ENCODE results near the gene NRL. TPM values are rescaled to one million over a fixed set of nuclear protein-coding genes. Genes with fewer than 3 reads are reported as not detected.

The NRL gene
- total RNA-seq, 1 experiment from 2014 or later: 0.87 TPM

- peaks cover 17% of the 10 kb centered on the region for H3K36me3 ChIP-seq (replicated peaks; ENCODE audit: control insufficient read depth, insufficient read depth, low read length)
- DNase-seq: peak; percentile 64
- peak overlapping the region; percentile 78 for H3K4me3 ChIP-seq (ENCODE audit: insufficient read depth, low read depth, low read length)
- H3K27me3 ChIP-seq (ENCODE audit: control insufficient read depth, insufficient read depth, low read length): peaks cover 2% of the 10 kb centered on the region; the same call in 1 of the 2 replicates
Observed at GRCh38 chr14:24136684-24137528, 22.2 kb upstream of the NRL start.

- Histone ChIP-seq H3K36me3 (replicated peaks; ENCODE audit: control insufficient read depth, insufficient read depth, low read length) (peaks cover 17% of the 10 kb centered on the region), H3K4me3 (ENCODE audit: insufficient read depth, low read depth, low read length) (peak within 1 kb of the TSS; percentile 78), H3K27me3 (ENCODE audit: control insufficient read depth, insufficient read depth, low read length) (peaks cover 2% of the 10 kb centered on the region; the same call in 1 of the 2 replicates)
- DNase-seq: peak; percentile 99
Observed at GRCh38 chr14:24135834-24136683, 21.3 kb upstream of the NRL start, which contains the start of gene PSME1. PSME1 (plus strand) TSS chr14:24136194; CDS start chr14:24136263, 69 bp downstream.

GRCh38 chr14:24135584-24135833, 20.8 kb upstream of the NRL start:
- Histone ChIP-seq H3K4me3 (ENCODE audit: insufficient read depth, low read depth, low read length) (peak overlapping the region; percentile 78), H3K36me3 (replicated peaks; ENCODE audit: control insufficient read depth, insufficient read depth, low read length) (peaks cover 17% of the 10 kb centered on the region), H3K27me3 (ENCODE audit: control insufficient read depth, insufficient read depth, low read length) (peaks cover 2% of the 10 kb centered on the region; the same call in 1 of the 2 replicates)
- no peak for DNase-seq

GRCh38 chr14:24133735-24134134, 19.0 kb upstream of the NRL start:
- peaks cover 2% of the 10 kb centered on the region; the same call in 1 of the 2 replicates for H3K27me3 ChIP-seq (ENCODE audit: control insufficient read depth, insufficient read depth, low read length)
- H3K36me3 ChIP-seq (replicated peaks; ENCODE audit: control insufficient read depth, insufficient read depth, low read length): peaks cover 8% of the 10 kb centered on the region
- no peak overlapping the region for H3K4me3 ChIP-seq (ENCODE audit: insufficient read depth, low read depth, low read length)
- no peak for DNase-seq

GRCh38 chr14:24132976-24133375, 18.2 kb upstream of the NRL start:
- 0 out of 2 replicates have a peak, but pooled peaks cover 1% of the 10 kb centered on the region for H3K36me3 ChIP-seq (replicated peaks; ENCODE audit: control insufficient read depth, insufficient read depth, low read length)
- H3K4me3 ChIP-seq (ENCODE audit: insufficient read depth, low read depth, low read length): no peak overlapping the region
- H3K27me3 ChIP-seq (ENCODE audit: control insufficient read depth, insufficient read depth, low read length): peaks cover 2% of the 10 kb centered on the region; the same call in 1 of the 2 replicates
- no peak for DNase-seq

GRCh38 chr14:24132061-24132685, 17.4 kb upstream of the NRL start:
- Histone ChIP-seq H3K36me3 (replicated peaks; ENCODE audit: control insufficient read depth, insufficient read depth, low read length) (no peaks in the 10 kb centered on the region), H3K4me3 (ENCODE audit: insufficient read depth, low read depth, low read length) (no peak overlapping the region), H3K27me3 (ENCODE audit: control insufficient read depth, insufficient read depth, low read length) (peaks cover 2% of the 10 kb centered on the region; the same call in 1 of the 2 replicates)
- DNase-seq: peak; percentile 51

- Histone ChIP-seq H3K27me3 (ENCODE audit: control insufficient read depth, insufficient read depth, low read length) (peaks cover 2% of the 10 kb centered on the region; the same call in 1 of the 2 replicates), H3K36me3 (replicated peaks; ENCODE audit: control insufficient read depth, insufficient read depth, low read length) (no peaks in the 10 kb centered on the region), H3K4me3 (ENCODE audit: insufficient read depth, low read depth, low read length) (no peak overlapping the region)
- no peak for DNase-seq
Observed at GRCh38 chr14:24131549-24131966, 16.8 kb upstream of the NRL start.

- Histone ChIP-seq H3K4me3 (ENCODE audit: insufficient read depth, low read depth, low read length) (no peak overlapping the region), H3K27me3 (ENCODE audit: control insufficient read depth, insufficient read depth, low read length) (no peaks in the 10 kb centered on the region), H3K36me3 (replicated peaks; ENCODE audit: control insufficient read depth, insufficient read depth, low read length) (no peaks in the 10 kb centered on the region)
- no peak for DNase-seq
Observed at GRCh38 chr14:24130717-24131548, 16.2 kb upstream of the NRL start.

- no peak for DNase-seq
- Histone ChIP-seq H3K4me3 (ENCODE audit: insufficient read depth, low read depth, low read length) (no peak within 1 kb of the TSS), H3K36me3 (replicated peaks; ENCODE audit: control insufficient read depth, insufficient read depth, low read length) (no peaks in the 10 kb centered on the region), H3K27me3 (ENCODE audit: control insufficient read depth, insufficient read depth, low read length) (no peaks in the 10 kb centered on the region)
Observed at GRCh38 chr14:24130380-24130716, 15.6 kb upstream of the NRL start, which contains the start of gene FITM1. FITM1 (plus strand) TSS chr14:24130659; CDS start chr14:24131564, 905 bp downstream.

- Histone ChIP-seq H3K36me3 (replicated peaks; ENCODE audit: control insufficient read depth, insufficient read depth, low read length) (no peaks in the 10 kb centered on the region), H3K4me3 (ENCODE audit: insufficient read depth, low read depth, low read length) (no peak overlapping the region), H3K27me3 (ENCODE audit: control insufficient read depth, insufficient read depth, low read length) (no peaks in the 10 kb centered on the region)
- DNase-seq: no peak
Observed at GRCh38 chr14:24129410-24129998, 14.8 kb upstream of the NRL start.

GRCh38 chr14:24127673-24128072, 12.9 kb upstream of the NRL start:
- Histone ChIP-seq H3K36me3 (replicated peaks; ENCODE audit: control insufficient read depth, insufficient read depth, low read length) (peaks cover 5% of the 10 kb centered on the region), H3K27me3 (ENCODE audit: control insufficient read depth, insufficient read depth, low read length) (no peaks in the 10 kb centered on the region), H3K4me3 (ENCODE audit: insufficient read depth, low read depth, low read length) (no peak overlapping the region)
- no peak for DNase-seq

GRCh38 chr14:24126939-24127338, 12.2 kb upstream of the NRL start:
- Histone ChIP-seq H3K27me3 (ENCODE audit: control insufficient read depth, insufficient read depth, low read length) (no peaks in the 10 kb centered on the region), H3K4me3 (ENCODE audit: insufficient read depth, low read depth, low read length) (no peak overlapping the region), H3K36me3 (replicated peaks; ENCODE audit: control insufficient read depth, insufficient read depth, low read length) (peaks cover 7% of the 10 kb centered on the region)
- DNase-seq: no peak

Measured in H7 (cell line).